SHP77 (cell line): Measurements from ENCODE around the gene CACNA1A.
"Not testable (repeated sequence)": the region's sequence is repeated elsewhere in the genome, so short reads cannot be mapped to it uniquely, and the experiment has no call there.

Source experiments
- DNase-seq, 2 experiments: peaks; one replicate each; lab custom pipeline; 2025; lab: John Stamatoyannopoulos, UW

The CACNA1A gene

DNA sequence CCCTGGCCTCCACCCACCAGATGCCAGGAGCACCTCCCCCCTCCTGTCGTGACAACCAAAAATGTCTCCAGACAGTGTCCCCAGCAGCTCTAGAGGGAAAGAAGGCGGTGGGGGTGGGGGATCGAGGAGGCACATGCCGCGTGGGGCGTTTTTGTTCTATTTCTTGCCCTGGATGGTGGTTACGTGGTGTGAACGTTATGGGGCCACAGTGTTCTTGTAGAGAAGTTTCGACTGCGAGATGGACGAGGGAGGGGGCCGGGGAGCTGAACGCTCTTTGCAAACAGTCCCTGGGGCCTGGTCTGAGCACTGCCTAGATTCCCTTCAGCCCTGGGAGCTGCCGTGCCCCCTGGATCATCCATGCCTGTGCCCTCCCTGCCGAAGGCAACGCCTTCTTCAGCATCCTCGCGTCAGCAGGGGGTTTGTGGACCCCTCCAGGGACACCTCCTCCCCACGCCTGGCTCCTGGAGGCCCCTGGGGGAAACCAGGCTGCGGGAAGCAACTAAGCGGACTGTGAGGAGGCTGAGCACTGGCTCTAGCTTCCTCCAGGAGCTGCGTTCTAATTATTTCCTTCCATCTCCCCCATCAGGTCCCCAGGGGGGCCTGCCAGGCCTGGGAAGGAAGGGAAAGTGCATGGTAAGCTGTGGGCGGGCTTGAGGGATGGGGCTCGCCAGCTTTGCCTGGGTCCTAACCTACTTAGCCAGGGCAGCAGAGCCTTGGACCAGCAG, 224.6 kb downstream of the CACNA1A start:
- no peak for DNase-seq

DNA sequence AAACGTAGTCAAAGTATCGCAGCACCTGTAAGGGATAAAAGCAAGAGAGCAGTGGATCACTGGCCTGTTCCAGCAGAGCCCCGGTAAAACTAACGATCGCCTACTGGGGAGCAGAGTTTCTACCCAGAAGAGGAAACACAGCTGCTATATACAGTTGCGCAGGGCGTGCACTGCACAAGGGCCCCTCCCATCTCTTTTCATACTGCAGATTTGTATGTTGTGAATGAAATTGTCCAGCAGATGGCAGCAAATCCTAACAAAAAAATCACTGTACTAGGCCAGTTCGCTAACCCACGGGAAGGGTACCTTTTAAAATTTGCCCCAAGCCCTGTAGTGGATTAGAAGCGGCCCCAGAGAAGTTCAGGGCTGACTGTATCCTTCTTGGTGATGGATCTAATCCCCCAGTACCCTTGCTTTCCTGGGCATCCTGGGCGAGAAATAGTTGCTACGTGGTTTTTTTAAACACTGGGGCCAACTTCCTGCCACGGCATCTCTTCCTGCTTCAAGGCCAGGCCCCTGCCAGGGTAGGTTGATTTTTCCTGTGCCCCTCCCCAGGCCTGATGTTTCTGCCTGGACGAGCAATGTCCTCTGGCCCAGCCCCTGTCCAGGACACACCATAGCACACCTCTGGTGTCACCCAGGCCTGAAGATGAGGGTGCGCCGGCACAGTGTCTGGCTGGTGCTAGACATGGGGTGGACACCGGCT, 229.0 kb downstream of the CACNA1A start:
- DNase-seq = peak; percentile 43 to 56

DNA sequence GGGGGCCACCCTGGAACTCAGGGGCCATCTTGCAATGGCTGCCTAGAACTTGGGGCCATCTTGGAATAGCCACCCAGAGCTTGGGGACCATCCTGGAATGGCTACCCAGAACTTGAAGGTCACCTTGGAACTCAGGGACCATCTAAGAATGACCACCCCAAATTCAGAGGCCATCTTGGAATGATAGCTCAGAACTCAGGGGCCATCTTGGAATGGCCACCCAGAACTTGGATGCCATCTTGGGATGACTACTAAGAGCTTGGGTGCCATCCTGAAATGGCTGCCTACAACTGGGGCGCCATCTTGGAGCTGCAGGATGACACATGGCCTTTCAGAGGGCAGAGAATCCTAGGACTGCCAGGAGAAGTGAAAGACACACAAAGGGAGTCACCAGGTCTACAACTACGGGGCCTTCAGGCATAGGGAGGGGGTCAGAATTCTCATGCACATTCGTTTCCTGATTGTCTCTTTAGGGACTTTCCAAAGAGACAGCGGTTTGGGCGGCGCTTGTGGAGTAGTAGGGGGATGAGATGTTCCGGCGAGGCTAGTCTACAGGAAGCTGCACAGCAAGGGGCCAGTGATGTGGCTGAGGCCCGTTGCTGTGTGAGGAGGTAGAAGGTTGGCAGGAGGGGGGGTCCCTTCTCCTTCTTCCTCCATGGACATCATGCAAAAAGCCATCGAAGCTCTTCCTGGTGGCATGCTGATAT, 231.1 kb downstream of the CACNA1A start:
- DNase-seq = no peak

DNA sequence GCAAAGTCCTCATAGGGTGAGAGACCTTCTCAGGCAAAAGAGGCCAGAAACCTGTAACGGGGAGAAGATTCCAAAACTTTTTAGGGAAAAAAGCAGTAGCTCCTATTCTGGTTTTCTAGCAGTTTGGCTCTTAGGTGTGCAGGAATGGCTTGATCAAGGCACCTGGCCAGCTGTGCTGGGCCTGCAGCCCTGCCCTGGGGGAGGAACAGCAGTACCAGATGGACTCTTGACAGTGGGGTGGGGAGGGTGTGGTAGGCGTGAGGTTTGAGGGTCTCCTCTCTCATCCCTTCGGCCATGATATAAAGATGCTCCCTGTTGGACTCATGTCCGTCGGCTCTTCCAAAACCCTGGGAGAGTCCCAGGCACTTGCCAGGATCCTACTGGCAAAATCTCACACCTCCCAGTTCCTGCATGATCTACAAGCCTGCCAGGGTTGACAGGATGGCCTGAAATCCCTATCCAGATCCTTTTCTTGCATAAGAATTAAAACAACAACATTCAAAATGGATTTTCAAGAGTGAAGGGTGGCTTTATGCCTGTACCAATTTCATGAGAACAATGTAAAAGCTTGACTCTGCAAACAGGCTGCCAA, 235.7 kb downstream of the CACNA1A start:
- no peak for DNase-seq

DNA sequence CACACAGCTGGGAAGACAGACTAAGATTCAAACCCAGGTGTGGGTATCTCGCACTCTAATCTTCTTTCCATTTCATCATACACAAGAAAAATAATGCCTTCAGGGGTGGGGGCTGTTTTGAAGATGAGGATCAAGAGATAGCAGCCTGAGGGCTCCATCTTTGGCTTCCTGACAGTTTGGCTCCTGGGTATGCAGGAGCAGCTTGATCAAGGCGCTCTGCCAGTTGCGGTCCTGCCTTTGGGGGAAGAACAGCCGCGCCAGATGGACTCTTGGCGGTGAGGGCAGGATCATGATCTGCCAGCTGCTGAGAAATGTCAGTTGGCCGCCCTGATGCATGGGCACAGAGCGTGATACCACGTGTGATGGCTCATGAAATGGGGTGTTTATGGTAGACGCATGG, 236.9 kb downstream of the CACNA1A start:
- DNase-seq = no peak

DNA sequence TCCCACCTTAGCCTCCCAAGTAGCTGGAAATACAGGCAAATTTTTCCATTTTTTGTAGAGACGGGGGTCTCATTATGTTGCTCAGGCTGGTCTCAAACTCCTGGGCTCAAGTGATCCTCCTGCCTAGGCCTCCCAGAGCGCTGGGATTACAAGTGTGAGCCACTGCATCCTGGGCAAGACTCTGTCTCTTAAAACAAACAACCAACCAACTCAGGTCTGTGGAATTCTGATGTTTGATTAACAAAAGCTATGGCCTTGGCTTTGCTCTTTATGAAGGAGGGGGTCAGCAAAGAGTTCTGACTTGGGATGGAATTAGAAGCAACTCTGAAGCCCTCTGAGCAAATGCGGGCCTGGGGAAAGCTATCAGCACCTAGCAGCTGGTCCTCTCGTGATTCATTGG, 238.4 kb downstream of the CACNA1A start:
- DNase-seq = no peak

DNA sequence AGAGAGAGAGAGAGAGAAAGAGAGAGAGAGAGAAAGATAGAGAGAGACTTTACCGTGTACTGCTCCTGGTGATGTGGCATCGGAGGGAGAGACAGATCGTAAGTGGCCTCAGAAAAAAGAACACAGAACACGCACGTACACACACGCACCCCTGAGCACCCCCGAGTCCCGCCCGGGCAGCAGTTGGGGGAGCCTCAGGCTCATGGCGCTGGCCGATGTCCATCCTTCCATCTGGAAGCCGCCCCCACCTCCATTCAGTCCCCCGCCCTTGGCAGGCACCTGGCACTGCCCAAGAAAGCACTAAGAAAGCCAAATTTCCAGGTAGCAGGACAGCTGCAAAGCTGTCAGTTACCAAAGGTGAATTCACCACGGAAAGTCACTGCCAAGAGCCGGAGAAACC, 239.1 kb downstream of the CACNA1A start:
- DNase-seq = no peak

DNA sequence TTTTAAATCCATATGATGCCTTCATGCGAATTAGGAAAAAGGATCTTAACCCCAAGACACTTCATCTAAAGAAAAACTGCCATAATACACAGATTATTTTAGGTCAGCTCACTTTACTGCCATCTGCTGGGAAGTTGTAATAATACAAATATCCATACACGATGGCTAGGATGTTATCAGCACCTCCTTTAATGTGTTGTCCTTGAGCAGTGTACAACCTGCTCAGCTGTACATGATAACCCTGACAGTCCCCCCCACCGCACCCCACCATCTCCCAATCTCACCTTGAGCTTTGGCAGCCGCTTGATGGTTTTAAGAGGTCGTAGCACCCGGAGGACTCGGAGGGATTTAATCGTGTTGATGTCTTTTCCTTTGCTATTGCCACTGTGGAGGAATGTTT, 243.8 kb downstream of the CACNA1A start:
- peak in 1 of 2 experiments; percentile 2 for DNase-seq

DNA sequence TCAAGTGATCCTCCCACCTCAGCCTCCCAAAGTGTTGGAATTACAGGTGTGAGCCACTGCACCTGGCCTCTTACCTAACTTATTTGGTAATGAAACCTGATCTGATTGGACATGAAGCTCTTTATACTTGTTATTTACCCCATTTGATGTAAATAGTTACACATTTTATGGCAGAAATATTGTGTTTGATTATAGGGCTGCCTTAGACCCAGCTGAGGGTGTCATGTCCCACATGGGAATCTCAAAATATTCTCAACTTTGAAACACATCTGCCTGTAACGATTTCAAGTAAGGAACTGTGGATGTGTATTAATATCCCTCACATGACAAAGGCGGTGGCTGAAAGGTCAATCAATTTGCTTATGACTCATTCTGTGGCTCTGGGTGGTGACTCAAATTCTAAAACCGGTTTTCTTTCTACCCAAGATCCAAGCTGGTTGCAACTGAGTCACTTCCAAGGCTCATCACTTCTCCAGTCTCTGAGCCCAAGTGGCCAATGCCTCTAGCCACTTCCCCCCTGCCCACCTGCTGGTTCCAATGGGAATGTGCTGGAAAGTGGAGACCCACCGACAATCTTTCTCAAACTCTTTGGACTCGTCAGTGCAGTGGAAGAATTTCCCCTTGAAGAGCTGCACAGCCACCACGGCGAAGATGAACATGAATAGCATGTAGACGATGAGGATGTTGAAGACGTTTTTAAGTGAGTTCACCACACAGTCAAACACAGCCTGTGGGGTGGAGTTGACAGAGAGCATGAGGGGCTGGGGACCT, 245.2 kb downstream of the CACNA1A start:
- DNase-seq = no peak

DNA sequence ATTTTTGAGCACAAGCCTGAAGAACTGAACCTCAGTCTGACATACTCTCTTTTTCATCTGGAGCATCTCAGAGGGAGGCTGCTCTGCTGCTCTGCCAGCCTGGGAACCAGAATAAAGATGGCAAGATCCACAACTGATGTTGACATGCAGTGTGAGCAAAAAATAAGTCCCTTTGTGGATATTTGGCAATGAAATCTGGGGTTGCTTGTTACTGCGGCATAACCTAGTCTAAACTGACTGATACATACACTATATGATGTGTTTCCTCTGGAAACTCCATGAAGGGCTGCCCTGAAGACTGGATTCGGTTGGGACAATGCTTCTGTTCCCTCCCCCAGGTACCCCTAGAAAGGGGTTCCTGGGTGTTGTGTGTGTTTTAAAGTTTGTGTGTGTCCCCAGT, 249.4 kb downstream of the CACNA1A start:
- DNase-seq = no peak

DNA sequence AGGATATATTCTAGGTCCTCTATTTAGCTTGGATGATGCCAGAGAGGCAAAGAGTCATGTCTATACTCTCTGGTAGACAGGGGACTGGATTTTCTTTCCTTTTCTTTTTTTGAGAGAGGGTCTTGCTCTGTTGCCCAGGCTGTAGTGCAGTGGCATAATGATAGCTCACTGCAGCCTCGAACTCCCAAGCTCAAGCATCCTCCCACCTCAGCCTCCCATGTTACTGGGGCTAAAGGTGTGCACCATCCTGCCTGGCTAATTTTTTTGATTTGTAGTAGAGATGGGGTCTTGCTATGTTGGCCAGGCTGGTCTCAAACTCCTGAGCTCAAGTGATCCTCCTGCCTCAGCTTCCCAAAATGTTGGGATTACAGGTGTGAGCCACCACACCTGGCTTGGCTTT, 249.9 kb downstream of the CACNA1A start:
- DNase-seq = not testable (repeated sequence)

DNA sequence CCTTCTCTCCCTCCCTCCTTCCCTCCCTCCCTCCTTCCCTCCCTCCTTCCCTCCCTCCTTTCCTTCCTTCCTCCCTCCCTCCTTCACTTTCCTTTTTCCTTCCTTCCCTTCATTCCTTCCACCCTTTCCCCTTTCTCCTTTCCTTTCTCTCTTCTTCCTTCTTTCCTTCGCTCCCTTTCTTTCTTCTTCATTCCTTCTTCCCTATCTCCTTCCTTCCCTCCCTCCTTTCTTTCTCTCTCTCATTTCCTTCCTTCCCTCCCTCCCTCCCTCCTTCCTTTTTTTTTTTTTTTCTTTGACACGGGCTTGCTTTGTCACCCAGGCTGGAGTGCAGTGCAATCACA, 250.6 kb downstream of the CACNA1A start:
- DNase-seq = no peak

DNA sequence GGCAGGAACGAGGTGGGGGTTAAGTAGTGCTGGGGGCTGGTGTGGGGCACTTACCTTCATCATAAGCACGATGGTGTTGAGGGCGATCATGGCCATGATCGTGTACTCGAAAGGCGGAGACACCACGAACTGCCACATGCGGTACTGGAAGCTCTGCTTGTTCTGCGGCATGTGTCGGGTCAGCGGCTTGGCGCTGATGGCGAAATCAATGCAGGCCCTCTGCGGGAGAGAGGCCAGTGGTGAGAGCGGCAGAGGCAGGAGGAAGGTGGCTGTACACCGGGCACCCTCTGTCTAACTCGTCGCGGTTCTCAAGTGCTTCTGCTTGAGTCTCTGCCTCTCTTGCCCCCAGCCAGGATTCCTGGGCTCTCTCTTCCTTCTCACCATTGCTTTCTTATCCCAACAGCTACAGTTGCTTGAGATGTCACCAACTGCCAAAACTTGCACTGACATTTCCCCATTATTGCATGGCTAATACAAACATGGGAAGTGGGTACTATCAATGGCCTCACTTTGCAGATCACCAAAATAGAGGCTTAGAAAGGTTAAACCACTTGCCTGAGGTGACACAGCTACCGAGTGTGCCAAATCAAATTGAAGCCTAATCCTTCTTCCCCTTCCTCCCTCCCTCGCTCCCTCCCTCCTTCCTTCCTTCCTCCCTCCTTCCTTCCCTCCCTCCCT, 251.1 kb downstream of the CACNA1A start:
- no peak for DNase-seq

DNA sequence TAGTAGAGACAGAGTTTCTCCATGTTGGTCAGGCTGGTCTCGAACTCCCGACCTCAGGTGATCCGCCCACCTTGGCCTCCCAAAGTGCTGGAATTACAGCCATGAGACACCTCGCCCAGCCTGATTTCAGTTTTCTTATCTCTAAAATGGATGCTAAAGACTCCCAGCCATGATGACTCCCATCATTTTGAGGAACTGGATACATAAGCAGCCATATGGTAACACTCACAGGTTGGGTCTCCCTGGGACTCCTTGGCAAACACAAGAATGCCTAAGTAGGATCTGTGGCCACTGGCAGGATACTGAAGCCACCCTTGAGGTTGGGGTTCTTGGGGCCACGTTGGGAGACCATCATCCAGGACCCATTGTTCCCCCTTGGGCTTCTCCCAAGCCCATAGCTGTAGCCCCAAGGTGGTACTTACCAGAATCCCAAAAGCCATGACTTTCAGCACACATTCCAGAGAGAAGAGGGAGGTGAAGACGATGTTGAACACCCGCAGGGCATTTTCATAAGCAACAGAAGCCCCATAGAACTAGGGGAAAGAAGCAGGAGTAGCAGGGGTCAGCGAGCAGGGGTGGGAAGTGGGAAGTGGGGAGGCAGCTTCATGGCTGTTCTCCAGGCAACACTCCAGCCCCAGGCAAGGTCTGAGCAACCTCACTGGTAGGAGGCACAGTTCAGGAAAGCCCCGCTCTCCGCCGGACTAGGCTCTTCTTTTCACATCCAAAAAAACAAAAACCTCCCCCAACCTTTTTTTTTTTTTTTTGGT, 253.5 kb downstream of the CACNA1A start:
- no peak for DNase-seq

DNA sequence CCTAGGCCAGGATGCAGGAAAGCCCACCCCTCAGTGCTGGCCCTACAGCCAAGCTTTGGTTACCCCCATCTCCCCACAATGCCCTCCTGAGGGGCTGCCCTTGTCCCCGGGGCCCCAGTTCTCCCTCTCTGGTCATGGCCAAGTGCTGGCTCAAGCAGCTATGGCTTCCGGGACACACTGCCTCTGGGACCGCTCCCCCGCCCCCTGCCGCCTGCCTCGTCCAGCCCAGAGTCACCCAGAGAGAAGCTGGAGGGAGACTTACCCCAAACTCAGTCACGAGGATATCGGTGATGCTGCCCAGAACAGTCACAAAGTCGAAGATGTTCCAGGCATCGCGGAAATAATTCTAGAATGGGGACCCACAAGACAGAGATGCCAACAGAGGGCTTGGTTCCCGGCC, 261.4 kb downstream of the CACNA1A start:
- DNase-seq = no peak

DNA sequence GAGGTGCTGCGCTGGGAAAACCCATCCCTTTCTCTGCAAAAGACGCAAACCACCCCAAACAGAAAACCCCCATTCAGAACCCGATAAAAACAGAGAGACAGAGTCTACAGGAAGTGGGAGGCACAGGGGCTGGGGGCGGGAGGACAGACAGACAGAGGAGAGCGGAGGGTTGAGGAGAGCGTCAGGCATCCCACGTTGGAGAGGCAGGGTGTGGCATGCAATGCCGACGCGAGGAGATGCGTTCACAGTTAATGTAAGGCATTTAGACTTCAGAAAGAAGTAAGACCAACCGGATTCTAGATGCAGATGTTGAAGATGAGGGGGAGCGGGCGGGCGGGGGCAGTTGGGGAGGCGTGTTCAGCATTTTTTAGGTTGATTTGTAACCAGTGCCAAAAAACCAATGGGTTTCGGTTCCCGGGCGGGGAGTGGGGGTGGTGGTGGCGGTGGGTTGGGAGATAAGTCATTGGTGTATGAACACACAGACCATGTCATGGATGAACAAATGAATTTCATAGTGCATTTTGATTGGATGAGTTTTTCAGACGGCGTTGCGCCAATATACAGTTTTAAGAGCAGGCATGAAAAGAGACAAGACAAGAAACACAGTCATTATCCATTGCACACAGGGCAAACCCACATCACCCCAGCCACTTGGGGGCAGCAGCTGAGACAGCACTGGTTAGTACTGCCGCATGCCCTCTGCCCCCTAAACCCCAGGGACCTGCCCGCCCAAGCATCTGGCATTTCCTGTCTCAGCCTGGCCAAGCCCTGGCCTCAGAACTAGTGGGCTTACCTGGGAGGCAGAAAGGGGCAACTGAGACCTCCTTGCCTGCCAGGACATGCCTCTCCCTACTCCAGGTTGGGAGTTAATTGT, 264.8 kb downstream of the CACNA1A start:
- DNase-seq = no peak

DNA sequence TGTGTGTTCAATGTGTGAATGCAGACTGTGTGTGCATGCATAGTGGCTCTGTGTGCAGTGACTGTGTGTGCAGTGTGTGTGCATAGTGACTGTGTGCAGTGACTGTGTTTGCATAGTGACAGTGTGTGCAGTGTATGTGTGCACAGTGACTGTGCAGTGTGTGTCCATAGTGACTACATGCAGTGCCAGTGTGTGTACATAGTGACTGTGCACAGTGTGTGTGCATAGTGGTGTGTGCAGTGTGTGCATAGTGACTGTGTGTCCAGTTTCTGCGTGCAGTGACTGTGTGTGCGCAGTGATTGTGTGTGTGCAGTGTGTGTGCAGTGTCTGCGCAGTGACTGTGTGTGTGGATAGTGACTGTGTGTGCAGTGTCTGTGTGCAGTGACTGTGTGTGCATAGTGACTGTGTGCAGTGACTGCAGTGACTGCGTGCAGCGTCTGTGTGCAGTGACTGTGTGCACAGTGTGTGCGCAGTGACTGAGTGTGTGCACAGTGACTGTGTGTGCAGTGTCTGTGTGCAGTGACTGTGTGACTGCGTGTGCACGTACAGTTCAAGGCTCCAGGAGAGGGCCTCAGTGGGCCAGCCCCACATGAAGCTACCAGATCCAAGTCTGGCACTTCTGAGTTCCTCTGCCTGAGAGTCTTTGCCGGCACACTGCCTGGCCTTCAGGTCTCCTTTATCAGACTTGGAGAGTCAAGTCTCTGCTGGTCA, 265.8 kb downstream of the CACNA1A start:
- no peak for DNase-seq

DNA sequence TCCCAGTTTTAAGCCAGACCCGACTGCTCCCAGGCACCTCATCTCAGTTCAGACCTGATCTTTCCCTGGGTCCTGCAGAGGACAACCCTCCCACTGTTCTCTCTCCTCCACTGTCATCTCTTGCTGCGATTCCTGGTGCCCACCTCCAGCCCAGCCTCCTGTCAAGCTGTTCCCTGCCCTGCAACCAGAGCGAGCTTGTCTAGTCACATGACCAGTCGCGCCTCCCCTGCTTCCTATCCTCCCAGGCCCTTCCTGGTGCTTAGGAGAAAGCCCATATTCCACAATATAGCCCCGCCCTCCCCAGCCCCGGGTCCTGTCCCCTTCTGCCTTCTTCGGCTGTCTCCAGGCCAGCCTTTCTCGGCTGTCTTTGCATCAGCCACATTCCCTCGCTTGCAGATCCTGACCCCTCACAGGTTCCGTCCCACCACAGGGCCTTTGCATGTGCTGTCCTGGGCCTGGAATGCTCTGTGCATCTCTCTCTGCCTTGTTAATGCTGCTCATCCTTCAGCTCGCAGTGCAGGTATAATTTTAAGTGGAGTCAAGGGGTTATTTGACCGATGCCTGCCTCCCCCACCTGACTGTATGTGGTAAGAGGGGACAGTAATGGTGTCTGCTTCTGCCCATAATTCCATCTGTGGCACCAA, 267.3 kb downstream of the CACNA1A start:
- no peak for DNase-seq

DNA sequence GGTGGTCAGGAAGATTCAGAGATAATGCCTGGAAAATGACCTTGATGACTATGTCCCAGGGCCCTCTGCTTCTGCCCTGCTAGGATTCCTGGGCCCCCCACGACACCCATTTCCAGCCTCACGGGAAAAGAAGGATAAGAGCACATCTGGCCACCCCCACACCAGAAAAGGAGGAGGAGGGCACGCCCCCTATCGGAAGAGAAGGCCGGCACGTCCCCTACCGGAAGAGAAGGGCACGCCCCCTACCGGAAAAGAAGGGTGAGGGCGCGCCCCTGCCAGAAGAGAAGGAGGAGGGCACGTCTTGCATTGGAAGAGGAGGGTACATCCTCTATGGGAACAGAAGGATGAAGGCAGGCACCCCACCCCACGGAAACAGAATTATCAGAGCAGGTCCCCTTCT, 271.8 kb downstream of the CACNA1A start:
- no peak for DNase-seq
